ENCODE data around the gene SCARF2. TPM values are rescaled to one million over a fixed set of nuclear protein-coding genes. Genes with fewer than 3 reads are reported as not detected.
"Not testable (repeated sequence)": the region's sequence is repeated elsewhere in the genome, so short reads cannot be mapped to it uniquely, and the experiment has no call there.

The SCARF2 gene
- total RNA-seq, 1 donor from 2014 or later = 4.6 TPM

- no peak for DNase-seq (ENCODE audit: low read depth in 2 of 2)
Measured at GRCh38 chr22:20412474-20413216, 25.0 kb downstream of the SCARF2 start.

DNA sequence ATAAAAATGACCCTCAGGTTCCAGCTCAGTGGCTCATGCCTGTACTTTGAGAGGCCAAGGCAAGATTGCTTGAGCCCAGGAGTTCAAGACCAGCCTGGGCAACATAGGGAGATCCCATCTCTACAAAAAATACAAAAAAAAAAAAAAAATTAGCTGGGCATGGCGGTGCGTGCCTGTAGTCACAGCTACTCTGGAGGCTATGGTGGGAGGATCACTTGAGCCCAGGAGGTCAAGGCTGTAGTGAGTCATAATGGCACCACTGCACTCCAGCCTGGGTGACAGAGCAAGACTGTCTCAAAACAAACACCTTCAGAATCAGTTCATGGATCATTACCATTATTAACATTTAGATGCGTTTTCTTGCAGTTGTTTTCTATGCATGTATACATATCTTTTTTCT is 28.2 kb downstream of the SCARF2 start:
- DNase-seq (ENCODE audit: low read depth in 2 of 2) = not testable (repeated sequence)

DNA sequence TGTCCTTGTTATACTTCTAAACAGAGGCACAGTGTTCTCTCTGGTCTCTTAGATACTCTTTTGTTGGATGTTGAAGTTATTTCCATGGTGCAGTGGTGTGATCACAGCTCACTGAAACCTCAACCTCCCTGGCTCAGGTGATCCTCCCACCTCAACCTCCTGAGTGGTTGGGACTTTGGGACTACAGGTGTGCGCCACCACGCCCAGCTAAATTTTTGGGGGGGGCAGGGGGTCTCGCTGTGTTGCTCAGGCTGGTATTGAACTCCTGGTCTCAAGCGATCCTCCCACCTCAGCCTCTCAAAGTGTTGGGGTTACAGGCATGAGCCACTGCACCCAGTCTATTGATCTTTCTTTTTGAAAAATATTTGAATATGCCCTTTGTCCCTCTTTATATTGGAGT is 28.7 kb downstream of the SCARF2 start:
- no peak for DNase-seq (ENCODE audit: low read depth in 2 of 2)

DNA sequence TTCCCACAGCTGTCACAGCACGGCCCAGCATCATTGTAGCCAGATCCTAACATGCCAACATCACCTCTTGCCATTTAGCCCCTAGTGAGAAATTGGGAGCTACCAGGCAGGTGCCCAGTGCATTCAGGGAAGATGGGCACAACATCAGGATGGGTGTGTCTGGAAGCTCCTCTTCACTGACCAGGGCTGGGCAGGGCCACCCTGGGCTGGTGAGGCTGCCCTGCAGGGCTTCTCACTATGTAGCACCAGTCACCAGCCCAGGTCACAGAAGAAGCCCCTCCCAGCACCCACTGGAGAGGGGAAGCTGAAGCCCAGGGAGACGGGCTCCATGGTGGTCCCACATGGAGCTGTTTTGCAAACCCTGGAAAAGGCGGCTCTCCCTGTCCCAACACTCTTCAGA is 29.8 kb downstream of the SCARF2 start:
- no peak for DNase-seq (ENCODE audit: low read depth in 2 of 2)

DNA sequence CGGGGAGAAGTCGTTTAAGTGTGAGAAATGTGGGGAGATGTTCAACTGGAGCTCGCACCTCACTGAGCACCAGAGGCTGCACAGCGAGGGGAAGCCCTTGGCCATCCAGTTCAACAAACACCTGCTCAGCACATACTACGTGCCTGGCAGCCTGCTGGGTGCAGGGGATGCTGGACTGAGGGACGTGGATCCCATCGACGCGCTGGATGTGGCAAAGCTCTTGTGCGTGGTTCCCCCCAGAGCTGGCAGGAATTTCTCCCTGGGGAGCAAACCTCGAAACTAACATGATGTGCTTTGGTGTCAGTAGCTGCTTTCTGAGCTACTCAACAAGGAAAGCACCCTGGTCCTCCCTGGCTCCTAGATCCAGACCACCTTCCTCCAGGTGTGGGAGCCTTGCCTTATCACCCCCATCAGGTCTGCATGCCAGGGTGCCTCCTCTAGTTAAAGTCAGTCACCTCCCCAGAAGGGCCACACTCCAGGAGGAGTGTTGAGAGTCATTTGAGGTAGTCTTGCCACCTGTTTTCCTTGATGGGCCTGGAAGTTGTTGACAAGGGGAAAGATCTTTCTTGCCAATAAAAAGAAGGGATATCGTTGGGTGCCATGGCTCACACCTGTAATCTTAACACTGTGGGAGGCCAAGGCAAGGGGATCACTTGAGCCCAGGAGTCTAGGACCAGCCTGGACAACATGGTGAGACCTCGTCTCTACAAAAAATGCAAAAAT is 30.8 kb downstream of the SCARF2 start:
- no peak for DNase-seq (ENCODE audit: low read depth in 2 of 2)

DNA sequence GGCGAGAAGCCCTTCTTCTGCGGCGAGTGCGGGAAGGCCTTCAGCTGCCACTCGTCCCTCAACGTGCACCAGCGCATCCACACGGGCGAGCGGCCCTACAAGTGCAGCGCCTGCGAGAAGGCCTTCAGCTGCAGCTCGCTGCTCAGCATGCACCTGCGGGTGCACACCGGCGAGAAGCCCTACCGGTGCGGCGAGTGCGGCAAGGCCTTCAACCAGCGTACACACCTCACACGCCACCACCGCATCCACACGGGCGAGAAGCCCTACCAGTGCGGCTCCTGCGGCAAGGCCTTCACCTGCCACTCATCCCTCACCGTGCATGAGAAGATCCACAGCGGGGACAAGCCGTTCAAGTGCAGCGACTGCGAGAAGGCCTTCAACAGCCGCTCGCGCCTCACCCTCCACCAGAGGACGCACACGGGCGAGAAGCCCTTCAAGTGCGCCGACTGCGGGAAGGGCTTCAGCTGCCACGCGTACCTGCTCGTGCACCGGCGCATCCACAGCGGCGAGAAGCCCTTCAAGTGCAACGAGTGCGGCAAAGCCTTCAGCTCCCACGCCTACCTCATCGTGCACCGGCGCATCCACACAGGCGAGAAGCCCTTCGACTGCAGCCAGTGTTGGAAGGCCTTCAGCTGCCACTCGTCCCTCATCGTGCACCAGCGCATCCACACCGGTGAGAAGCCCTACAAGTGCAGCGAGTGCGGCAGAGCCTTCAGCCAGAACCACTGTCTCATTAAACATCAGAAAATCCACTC is 31.5 kb downstream of the SCARF2 start:
- no peak for DNase-seq (ENCODE audit: low read depth in 2 of 2)

GRCh38 chr22:20405291-20405930 is 32.2 kb downstream of the SCARF2 start:
- no peak for DNase-seq (ENCODE audit: low read depth in 2 of 2)

GRCh38 chr22:20404881-20405280 is 32.7 kb downstream of the SCARF2 start:
- DNase-seq (ENCODE audit: low read depth in 2 of 2) = no peak

DNA sequence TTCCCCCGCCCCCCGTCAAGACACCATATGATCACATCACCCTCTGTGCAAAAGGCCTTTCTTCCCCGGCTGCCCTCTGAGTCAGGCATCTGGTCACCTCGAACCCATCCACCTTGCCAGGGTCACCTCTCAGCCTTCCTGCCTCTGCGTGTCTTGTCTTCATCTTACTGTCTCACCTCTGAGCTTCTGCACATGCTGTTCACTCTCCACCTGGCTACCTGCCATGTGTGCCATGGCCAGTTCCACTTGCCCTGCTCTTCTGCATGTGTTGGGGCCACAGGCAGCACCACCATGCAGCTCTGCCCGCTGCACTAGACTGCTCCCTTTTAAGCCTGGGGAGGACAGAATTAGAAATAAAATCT is 33.9 kb downstream of the SCARF2 start:
- no peak for DNase-seq (ENCODE audit: low read depth in 2 of 2)

- DNase-seq (ENCODE audit: low read depth in 2 of 2) = no peak
Measured at GRCh38 chr22:20402960-20403778, 34.5 kb downstream of the SCARF2 start.

DNA sequence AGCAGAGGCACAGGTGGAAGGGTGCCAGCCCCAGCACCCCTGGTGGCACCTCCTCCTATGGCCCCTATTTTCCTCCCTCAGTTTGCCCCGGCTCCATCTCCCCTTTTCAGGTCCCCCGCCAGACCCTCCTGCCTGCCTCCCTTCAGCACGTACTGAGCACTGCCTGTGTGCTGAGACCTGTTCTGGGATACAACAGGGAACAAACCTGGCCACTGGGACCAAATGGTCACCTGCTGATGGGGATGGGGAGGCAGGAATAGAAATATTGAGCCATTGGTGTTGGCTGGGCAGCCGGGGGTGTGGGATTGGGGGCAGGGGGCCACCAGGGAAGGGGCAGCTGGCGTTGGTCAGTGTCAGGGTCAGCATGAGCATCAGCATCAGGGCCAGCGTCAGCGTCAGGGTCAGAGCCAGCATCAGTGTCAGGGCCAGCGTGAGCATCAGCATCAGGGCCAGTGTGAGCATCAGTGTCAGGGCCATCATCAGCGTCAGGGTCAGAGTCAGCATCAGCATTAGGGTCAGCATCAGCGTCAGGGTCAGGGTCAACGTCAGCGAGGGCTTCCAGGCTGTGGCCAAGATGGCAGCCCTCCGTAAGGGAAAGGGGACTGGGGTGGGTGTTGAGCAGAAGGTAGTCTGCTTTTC is 36.1 kb downstream of the SCARF2 start:
- no peak for DNase-seq (ENCODE audit: low read depth in 2 of 2)

DNA sequence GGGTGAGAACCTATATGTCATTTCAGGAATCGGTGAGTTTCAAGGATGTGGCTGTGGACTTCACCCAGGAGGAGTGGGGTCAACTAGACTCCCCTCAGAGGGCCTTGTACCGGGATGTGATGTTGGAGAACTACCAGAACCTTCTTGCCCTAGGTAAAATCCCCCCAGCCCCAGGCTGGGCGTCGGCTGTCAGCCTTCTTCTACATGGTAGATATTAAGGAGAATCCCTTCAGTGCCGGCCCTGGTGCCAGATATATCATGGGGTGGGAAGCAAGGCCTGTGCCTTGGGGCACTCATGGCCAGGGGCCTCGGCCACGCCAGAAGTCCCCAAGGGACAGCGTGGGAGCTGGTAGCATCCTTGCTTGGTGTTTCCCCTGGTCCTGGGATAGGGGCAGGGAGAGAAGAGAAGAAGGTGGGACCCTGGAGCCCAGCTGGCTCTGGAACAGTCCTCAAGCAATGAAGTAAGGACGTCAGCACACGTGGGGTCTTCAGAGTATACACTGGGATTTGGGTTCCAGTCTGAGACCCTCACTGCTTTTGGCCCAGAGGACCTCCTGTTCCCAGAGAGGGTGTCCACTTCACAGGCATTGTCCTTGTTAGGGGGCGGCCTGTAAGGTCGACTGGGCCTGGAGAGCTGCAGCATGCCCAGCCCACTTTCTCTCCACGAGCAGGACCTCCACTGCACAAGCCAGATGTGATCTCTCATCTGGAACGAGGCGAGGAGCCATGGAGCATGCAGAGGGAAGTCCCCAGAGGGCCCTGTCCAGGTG is 36.8 kb downstream of the SCARF2 start:
- no peak for DNase-seq (ENCODE audit: low read depth in 2 of 2)

DNA sequence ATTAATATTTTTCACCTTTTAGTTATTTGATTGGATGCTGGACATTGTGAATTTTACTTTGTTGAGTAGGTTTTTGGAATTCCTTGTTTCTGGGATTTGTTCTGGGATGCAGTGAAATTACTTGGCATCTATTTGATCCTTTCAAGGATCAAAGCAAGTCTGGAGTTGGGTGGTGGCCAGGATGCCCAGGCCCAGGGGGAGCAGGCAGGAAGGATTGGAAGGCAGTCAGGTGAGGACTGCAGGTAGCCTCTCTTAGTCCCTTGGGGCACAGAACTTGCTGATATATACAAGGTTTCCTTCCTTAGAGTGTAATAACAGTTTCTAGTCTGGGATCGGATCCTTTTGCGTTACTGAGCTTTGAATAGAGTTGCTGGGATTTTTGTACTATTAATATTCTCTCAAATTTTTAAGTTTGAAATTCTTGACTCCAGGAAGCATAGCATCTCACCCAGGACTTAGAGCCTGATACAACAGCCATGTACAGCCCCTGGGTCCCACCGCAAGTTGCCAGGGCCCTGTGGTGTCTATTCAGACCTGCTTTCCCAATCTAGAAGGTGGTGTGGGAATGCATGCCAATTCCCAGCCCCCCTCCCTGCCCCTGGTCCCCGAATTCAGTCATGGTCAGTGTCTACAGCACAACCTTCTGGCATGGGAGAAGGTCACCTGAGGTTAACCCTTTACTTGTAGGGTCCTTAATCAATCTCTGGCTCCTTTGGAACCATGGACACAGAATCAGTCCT is 37.6 kb downstream of the SCARF2 start:
- no peak for DNase-seq (ENCODE audit: low read depth in 2 of 2)

GRCh38 chr22:20398420-20398819 is 39.2 kb downstream of the SCARF2 start:
- no peak for DNase-seq (ENCODE audit: low read depth in 2 of 2)

- DNase-seq (ENCODE audit: low read depth in 2 of 2) = no peak
Measured at GRCh38 chr22:20397498-20397897, 40.1 kb downstream of the SCARF2 start.

DNA sequence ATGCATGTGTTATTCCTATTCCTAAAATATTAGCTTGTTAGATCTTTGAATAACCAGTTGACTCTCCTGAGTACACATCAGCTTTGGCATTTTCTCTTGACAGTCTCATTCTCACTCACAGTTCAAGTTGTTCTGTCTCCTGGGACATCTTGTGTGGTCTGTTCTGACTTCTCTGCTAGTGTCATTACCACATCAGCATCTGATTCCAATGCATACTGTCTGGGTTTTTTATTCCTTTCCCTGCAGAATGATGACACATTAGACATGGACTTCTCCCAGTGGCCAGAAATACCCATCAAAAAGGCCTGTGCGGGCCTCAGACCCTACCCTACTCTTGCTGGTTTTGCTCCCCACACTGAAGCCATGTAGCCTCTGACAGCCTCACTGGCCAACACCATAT is 41.0 kb downstream of the SCARF2 start:
- DNase-seq (ENCODE audit: low read depth in 2 of 2) = no peak

GRCh38 chr22:20395907-20396287 is 41.7 kb downstream of the SCARF2 start:
- no peak for DNase-seq (ENCODE audit: low read depth in 2 of 2)

DNA sequence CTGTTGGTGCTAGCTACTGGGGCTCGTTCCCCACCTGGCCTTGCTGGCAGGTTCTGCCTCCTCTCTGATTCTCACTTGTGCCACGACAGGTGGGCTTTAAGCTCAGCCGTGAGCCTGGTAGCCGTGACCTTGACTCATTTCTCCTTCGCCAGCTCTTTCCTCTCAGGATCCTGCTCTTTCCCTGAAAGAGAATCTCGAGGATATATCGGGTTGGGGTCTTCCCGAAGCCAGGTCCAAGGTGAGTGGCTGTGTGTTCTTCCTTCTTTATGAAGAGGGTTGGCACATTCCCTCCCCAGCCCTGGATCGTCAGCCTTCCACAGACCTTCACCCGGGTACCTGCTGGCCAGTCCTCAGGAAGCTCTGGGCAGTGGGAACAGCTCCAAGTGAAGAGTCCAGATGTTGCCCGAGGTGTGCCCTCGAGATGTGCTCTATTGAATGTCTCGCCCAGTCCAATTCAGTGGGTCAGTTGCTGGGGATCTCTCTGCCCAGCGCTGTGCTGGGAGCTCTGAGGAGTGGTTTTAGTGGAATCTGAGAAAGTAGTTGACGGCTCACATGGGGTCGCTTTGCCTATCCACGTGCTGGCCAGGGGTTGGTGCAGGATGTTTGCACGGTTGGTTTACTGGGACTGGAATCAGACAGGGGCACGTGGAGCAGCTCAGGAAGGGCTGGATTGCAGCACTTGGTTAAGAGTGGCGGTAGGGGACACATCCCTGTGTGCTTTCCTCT is 42.3 kb downstream of the SCARF2 start:
- DNase-seq (ENCODE audit: low read depth in 2 of 2) = no peak
